ENCODE results near the gene WDR70.

The WDR70 gene

GRCh38 chr5:37695647-37696046 lies 316.5 kb downstream of the WDR70 start:
- no peak for DNase-seq

DNA sequence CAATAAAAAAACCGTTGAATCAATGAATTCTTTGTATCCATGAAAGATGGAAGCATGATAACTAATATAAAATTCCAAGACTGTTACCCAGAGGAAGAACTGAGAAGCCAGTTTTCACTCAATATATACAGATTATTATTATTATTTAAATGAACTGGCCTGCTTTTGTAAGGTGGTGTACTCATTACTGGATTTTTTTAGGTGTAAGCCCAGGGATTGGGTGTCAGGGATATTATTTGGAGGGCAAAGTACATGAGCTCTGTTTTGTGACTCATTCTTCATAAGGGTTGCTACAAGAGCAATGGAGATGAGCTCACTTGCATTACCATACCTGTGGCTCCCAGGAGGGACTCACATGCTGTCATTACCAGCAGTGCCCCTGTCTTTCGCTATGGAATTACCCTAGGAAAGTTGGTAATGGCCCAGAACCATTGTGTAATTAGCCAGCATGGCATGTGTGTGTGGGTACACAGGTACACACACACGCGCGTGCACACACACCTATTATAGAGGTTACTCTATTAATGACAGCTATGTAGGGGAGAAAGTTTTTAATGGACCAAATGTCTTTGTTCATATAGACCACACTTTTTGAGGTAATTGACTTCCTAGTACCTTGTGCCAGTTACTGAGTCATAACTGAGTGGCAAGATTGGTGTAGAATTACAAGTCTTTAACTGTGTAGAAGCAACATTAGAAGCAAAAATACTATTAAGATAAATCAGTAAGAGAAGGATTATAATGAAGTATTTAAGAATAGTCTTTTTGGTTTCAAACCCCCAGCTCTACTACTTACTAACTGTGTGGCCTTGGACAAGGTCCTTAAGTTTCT lies 317.3 kb downstream of the WDR70 start:
- peak; percentile 44 for DNase-seq

- no peak for DNase-seq
These were observed 322.8 kb downstream of the WDR70 start for GRCh38 chr5:37701868-37702267.

DNA sequence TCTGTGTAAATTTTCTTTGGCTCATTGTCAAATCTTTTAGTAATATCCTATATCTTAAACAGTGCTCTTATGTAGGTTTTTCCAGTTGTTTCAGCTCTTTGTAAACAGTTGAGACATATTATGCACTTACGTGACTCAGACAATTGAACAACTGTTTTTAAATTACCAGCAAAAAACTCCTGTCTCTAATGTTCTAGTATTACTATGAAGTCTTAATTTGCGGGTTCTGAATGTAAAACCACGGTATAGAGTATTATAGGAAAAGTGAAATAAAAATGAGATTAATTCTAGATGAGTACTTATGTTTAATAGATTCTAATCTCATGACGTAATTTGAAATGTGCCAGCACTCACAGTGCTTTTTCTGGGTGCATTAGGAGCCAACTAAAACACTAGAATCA lies 324.7 kb downstream of the WDR70 start:
- no peak for DNase-seq

DNA sequence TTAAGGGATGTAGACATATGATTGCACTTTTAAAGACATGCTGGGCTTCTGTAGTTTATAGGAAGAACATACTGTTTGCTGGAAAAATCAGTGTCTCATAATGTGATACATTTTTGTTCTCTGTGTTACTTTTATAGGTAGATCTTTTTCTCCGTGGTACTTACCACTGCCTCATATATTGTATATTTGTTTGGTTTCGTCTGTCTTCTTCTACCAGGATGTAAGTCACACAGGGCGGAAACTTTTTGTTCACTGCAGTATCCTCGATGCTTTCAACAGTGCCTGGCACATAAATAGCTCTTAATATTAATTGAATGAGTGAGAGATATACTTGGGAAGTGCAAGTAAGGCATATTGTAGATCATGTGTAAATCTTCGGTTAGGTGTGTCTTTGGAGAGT lies 325.3 kb downstream of the WDR70 start:
- no peak for DNase-seq

DNA sequence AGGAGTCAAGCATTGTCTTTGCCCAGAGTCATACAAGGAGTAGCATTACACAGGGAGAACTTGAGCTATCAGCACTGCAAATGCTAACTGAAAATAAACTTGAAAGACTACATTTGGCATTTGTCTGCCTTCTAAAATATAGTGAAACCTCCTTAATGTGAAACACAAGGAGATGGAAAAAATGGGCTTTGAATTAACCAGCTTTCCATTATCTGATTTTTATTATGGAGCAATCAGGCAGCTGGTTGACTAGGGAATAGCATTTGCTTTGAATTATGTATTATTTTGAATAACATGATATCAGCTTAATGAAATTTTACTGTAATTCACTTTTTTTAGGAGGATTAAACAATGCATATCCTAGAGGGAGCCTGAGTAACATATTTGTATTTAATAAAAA lies 329.9 kb downstream of the WDR70 start:
- no peak for DNase-seq

GRCh38 chr5:37710965-37711364 lies 331.8 kb downstream of the WDR70 start:
- no peak for DNase-seq

GRCh38 chr5:37712750-37713149 lies 333.6 kb downstream of the WDR70 start:
- DNase-seq = no peak

DNA sequence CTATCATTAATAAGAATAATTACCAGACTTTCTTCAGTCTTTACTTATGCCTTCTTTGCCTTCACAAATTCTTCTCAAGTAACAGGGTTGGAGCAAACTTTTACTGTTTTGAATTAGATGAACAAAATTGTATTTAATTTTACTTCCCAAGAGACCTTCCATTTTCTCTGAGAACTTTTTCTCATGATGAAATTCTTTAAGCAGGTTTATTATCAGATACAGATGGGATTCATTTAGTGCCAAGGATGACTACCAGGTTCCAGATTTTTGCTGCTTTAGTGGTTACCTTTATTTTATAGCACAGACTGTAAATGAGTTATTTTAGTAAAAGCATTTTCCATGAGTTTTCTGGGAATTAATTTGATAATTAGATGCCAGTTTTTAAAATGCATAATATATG lies 335.6 kb downstream of the WDR70 start:
- DNase-seq = no peak

DNA sequence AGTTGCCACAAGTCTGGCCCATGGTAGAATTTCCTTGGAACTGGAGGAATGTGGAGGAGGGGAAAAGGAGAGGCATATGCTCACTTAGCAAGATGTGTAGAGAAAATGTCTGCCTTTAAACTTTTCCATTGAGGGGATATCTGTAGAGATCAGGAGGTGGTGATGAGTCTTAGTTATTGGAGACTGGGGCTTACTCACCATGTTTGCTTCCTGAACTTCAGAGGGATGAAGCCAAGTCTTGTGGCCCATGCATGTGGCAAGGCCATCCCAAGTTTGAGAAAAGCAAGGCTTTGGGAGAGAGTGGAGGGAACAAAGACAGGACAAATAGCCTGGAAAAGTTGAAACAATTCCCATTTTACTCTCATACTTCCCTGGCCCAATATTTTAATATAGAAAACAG lies 336.2 kb downstream of the WDR70 start:
- DNase-seq = no peak

- DNase-seq = no peak
These were observed 336.9 kb downstream of the WDR70 start for GRCh38 chr5:37715992-37716391.

DNA sequence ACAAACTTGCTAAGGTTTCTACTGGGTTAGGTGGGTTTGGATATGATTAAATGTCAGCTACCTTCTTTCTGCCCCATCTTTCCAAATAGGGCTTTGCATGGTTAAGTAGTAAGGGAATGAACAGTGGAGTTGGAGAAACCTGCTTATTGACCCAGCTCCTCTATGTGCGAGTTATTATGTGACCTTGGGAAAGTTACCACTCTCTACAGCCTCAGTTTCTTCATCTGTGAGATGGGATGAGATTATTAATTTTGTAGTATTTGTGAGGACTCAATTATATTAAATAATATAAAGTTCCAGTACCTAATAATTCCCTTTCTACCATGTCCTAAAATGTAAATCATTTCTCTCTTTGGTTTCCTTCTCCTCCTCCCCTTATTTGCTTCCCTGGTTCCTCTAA lies 337.3 kb downstream of the WDR70 start:
- DNase-seq = no peak

DNA sequence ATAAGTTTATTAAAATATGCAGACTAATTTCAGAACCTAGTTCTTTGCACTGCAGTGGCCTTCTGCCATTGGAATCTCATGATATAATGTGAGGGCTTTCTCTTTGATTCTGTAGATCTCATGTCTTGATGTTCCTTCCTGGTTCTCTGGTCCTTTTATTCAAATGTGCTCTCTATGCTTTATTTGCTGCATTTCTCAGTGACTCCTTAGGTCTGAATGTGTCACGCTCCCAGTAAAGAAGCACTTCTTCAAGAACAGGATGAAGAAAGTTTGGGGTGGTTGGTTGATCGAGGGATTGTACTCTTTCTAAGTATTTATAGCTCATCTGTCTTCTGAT lies 338.1 kb downstream of the WDR70 start:
- no peak for DNase-seq

DNA sequence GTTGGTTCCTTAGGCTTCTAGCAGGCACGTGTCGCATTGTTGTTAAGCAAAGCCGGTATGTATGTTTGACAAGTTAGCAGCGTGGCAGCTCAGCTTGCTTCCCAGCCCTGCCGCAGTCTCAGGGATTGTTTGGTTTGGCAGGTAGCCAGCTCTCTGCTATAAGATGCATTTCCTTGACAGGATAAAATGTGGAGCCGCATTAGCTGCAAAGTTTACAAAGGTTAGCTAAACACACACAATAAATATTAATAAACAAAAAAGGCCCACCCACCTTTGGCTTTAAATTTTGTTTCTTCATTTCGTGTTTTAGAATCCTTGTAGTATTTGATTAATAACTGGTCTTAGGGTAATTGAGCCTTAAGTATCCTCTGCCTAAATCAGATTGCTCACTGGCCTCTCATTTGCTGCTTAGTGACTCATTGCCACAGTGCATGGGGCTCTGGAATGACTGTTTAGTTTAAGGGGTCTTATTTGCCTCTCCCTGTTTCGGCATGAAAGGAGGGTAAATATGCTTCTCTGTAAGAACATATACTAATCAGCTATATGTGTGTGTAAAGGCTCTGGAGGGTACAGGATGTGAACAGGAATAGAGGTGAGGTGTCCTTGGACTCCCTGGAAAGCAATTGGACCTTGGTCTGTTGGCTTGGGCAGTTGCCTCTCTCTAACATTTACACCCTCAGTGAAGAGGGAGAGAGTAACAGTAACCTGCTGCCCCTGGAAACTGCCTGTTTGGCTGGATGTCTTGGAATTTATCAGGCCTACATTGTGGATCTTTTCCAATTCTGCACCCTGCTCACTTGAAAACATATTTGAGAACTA lies 338.7 kb downstream of the WDR70 start:
- peak; percentile 77 for DNase-seq

DNA sequence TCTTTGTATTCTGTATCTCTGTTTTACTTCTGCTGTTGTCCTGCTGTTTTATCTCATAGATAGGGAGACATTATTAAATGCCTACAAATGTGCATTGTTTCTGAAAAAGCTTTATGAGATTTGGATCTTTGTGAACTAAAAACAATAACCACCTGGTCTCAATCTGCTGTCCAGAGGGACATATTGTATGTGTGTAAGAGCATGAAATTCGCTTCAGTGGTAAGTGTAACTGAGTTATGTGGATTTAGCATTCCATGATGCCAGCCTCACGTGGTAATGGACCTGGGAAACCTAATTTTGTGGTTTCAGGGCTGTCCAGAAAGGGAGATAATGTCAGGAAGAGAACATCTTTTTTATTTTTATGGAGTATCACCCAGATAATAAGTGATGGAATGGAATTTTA lies 341.4 kb downstream of the WDR70 start:
- DNase-seq = no peak

GRCh38 chr5:37721447-37721871 lies 342.3 kb downstream of the WDR70 start:
- DNase-seq = no peak

DNA sequence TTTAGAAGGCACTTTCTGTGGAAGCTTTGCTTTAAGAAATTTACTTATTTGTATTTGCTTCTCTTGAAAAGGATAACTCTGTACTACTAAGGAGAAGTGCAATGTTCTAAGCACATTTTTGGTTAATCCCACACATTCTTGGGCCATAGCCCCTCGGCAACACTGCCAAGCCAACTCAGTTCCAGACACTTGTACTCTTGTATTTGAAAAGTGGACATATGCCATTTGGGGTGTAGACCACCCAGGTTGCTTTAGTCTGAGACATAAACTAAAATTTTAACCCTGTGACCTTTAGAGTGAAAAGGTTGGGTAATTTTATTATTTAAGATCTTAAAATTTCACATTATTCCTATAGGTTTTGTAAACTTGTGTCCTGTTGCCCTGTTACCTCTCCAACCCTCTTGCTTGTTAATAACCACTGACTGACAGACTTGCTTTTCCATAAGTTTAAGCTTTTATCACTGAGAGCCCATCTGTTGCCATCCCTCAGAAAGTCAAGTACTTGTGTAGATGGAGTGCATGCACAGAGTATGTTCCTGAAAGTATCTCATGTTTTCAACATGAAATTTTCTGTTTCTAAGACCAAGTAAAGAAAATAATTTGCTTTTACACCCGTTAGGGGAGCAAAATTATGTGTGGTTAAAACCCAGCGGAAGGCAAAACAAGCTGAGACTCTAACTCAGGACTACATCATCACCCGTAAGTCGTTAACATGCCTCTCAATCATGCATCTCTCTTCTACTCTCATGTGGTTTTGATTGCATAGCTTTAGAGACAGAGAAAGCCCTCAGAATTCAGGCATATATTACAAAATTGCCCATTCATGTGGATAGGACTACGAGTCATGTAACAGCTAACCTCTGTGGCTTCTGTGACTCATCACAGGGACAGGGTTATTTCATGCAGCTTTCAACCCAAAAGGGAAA lies 343.4 kb downstream of the WDR70 start:
- no peak for DNase-seq

DNA sequence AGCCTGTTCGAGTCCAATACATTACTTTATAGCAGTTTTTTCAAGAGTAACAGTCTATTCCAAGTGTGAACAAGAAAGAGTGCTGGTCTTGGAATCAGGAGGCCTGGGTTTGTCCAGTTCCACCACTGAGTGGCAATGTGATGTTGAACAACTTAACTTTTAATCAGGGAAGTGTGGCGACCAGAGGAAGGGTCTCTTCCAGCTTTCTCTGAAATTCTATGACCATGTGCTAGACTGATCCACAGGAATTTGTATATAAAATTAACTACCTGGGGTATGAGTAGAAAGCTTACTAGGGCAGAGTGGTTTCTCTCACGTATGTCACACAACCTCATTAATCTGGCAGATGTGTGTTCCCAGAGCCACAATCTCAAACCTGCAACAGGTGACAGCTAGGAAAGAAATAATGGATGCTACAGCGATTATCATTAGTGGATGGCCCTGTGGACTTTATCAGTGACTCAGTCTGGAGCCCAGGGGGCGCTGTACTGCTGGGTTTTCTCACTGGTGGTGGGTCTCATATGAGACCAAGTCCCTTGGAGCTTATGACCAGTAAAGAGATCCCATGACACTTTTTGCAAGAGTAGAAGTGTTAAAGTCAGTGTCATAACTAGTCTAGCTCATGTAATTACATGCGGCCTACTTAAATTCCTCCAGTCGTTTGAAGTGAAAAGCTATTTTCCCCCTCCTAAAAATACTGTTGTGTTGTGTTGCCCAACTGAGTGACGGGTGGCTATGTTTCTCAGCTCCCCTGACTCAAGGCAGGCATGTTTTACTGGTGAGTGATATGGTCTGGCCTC lies 344.2 kb downstream of the WDR70 start:
- DNase-seq = no peak

DNA sequence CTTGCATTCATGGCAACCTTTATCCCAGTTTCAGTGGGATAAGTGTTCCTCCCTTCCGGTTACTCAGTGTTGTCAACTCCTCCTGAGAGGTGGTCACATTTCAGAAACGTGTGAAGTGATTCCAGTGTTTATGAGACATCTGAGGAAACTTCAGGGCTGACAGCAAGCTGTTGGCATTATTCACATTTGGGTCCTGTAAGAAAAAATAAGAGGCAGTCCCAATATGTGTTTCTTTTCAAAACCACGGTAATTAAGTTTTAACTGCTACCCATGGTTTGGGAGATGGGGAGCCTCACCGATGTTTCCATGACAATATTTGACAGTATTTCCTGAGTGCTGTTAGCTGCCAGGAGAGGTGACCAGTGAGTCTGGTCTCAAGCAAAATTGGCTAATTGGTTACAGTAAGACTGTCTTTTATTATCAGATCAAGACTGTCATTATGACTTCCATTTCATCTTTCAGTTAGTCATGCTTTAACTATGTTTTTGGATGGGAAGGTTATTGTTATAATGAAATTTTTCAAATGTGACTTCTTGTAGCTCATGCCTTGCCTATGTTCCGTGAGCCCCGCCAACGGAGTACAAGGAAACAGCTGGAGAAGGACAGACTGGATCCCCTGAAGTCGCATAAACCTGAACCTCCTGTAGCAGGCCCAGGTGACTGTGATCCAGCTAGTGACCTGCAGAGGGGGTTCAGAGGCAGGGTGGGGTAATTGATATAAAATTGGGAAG lies 345.4 kb downstream of the WDR70 start:
- no peak for DNase-seq

- DNase-seq = no peak
These were observed 346.1 kb downstream of the WDR70 start for GRCh38 chr5:37725185-37725584.

GRCh38 chr5:37727238-37727637 lies 348.1 kb downstream of the WDR70 start:
- no peak for DNase-seq

Measured in DMS79 (cell line).